ENCODE measurements around the gene SUZ12. TPM values are rescaled to one million over a fixed set of nuclear protein-coding genes. Genes with fewer than 3 reads are reported as not detected.

Gene SUZ12
- total and polyA plus RNA-seq, 2 of the 4 experiments (the other 2 are of a cell fraction) = 12.2 to 12.3 TPM

GRCh38 chr17:32021615-32021955, 84.8 kb downstream of the SUZ12 start:
- CTCF ChIA-PET = no interaction called here
- Histone ChIP-seq H3K18ac (ENCODE audit: low read depth, low read length) (no peak overlapping the region), H3K36me3 (ENCODE audit: control insufficient read depth, insufficient read depth, low read length) (peaks cover 19% of the 10 kb centered on the region), H2AFZ (replicated peaks; ENCODE audit: low read length, poor library complexity) (no peak overlapping the region), H2AK5ac (ENCODE audit: low read depth, low read length) (no peak overlapping the region), H3K4me3 (ENCODE audit: insufficient read depth, low read depth, low read length) (no peak overlapping the region), H2BK5ac (ENCODE audit: low read depth, low read length, poor library complexity, severe bottlenecking) (no peak overlapping the region), H3K23ac (ENCODE audit: low read depth, low read length) (no peak overlapping the region), H3K4me1 (ENCODE audit: control insufficient read depth, insufficient read depth, low read length) (no peaks in the 10 kb centered on the region), H3K14ac (replicated peaks; ENCODE audit: low read depth, low read length) (no peak overlapping the region), H2AK9ac (replicated peaks; ENCODE audit: low read depth, low read length, poor library complexity) (no peak overlapping the region), H3K4ac (ENCODE audit: low read depth, low read length) (no peak overlapping the region), H2BK20ac (ENCODE audit: low read depth, low read length) (no peak overlapping the region), H3K27ac (ENCODE audit: insufficient read depth, low read length) (no peak overlapping the region), H3K27me3 (ENCODE audit: control insufficient read depth, insufficient read depth, low read length) (no peaks in the 10 kb centered on the region), H4K20me1 (ENCODE audit: insufficient read depth, low read length) (no peaks in the 10 kb centered on the region; the same call in 1 of the 2 replicates), H4K8ac (ENCODE audit: low read depth in 2 of 2, low read length in 2 of 2) (no peak overlapping the region), H3K56ac (ENCODE audit: extremely low read depth, insufficient read depth, low read length) (no peak overlapping the region), H3K9me3 (ENCODE audit: control insufficient read depth, insufficient read depth, low read length) (no peaks in the 10 kb centered on the region), H3K9ac (ENCODE audit: low read depth, low read length) (no peak overlapping the region), H2BK15ac (ENCODE audit: low read depth, low read length) (no peak overlapping the region), H2BK120ac (ENCODE audit: low read depth, low read length) (no peak overlapping the region), H3K79me1 (ENCODE audit: low read depth in 1 of 2, low read length in 2 of 2) (peaks cover 8 to 11% of the 10 kb centered on the region in 2 experiments; a peak in 2 of 4 replicates), H4K91ac (ENCODE audit: insufficient read depth, low read depth, low read length) (no peak overlapping the region), H4K5ac (ENCODE audit: low read depth, low read length) (no peak overlapping the region), H3K9me1 (ENCODE audit: insufficient read depth, low read length) (no peaks in the 10 kb centered on the region), H3K4me2 (ENCODE audit: low read depth, low read length) (no peak overlapping the region)
- no CpG with 5 or more reads among the region's 7 CpGs for WGBS, 2 experiments (ENCODE audit: extremely low coverage in 2 of 2, insufficient read length in 1 of 2)
- intact Hi-C loops (cut with micrococcal nuclease) (no loop called here), in situ Hi-C loops (cut with MboI; ENCODE audit: low sequenced_read_pairs) (no loop called here), dilution Hi-C loops (cut with HindIII; ENCODE audit: low sequenced_read_pairs, unreplicated experiment) (no loop called here)
- ATAC-seq (ENCODE audit: low read depth) = no peak
- BruUV-seq (replicated peaks) = no TSS peak
- no peak for DNase-seq
- POLR2A ChIA-PET (ENCODE audit: unreplicated experiment) = no interaction called here
- TF ChIP-seq, protein P1, sequence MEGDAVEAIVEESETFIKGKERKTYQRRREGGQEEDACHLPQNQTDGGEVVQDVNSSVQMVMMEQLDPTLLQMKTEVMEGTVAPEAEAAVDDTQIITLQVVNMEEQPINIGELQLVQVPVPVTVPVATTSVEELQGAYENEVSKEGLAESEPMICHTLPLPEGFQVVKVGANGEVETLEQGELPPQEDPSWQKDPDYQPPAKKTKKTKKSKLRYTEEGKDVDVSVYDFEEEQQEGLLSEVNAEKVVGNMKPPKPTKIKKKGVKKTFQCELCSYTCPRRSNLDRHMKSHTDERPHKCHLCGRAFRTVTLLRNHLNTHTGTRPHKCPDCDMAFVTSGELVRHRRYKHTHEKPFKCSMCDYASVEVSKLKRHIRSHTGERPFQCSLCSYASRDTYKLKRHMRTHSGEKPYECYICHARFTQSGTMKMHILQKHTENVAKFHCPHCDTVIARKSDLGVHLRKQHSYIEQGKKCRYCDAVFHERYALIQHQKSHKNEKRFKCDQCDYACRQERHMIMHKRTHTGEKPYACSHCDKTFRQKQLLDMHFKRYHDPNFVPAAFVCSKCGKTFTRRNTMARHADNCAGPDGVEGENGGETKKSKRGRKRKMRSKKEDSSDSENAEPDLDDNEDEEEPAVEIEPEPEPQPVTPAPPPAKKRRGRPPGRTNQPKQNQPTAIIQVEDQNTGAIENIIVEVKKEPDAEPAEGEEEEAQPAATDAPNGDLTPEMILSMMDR (conservative IDR thresholded peaks at IDR 0.05; ENCODE audit: low read depth, low read length) = no peak
- TF ChIP-seq CHD1 (IDR thresholded peaks at IDR 0.05; ENCODE audit: low read depth, low read length) (no peak), MAFK (IDR thresholded peaks at IDR 0.05; ENCODE audit: low read depth, low read length) (no peak), RCOR1 (IDR thresholded peaks at IDR 0.05; ENCODE audit: insufficient replicate concordance, low read length) (no peak), MAZ (IDR thresholded peaks at IDR 0.05; ENCODE audit: borderline replicate concordance, low read depth, low read length) (no peak), BHLHE40 (IDR thresholded peaks at IDR 0.05; ENCODE audit: low read depth, low read length) (no peak), MXI1 (IDR thresholded peaks at IDR 0.05; ENCODE audit: borderline replicate concordance, low read depth, low read length) (no peak), CEBPB (IDR thresholded peaks at IDR 0.05; ENCODE audit: low read depth, low read length) (no peak), RAD21 (IDR thresholded peaks at IDR 0.05; ENCODE audit: low read length) (no peak), SMC3 (IDR thresholded peaks at IDR 0.05; ENCODE audit: low read depth, low read length) (no peak), RFX5 (IDR thresholded peaks at IDR 0.05; ENCODE audit: low read depth, low read length) (no peak), NFE2L2 (IDR thresholded peaks at IDR 0.05; ENCODE audit: low read depth, low read length) (no peak), FOS (IDR thresholded peaks at IDR 0.05; ENCODE audit: low read depth, low read length) (no peak)

Data from IMR-90 (cell line).